Spleen (tissue), 7 donors: Measurements from ENCODE around the gene CEP128.

Source experiments
- POLR2A ChIP-seq, 3 donors: fragments of 450-650 bp; IDR thresholded peaks; one replicate each; pipeline ENCODE4 v1.5.1; 2017; ENCODE audit warnings: antibody characterized with exemption in 3 of 3, mild to moderate bottlenecking in 1 of 3
- POLR2AphosphoS5 ChIP-seq, 3 donors: sonication (generic); formaldehyde crosslinking; IDR thresholded peaks; one replicate each; pipeline ENCODE4 v1.5.1; 2017; ENCODE audit warnings: antibody characterized with exemption in 3 of 3
- TF ChIP-seq, protein P1 (sequence below), 11 experiments: fragments of 200-600 bp in 7 of 11; fragments of 450-650 bp in 4 of 11; sonication (generic) in 4 of 11; IDR thresholded peaks in 8 of 11; conservative IDR thresholded peaks in 3 of 11; 1 replicate in 7 of 11; 2 replicates in 4 of 11; pipeline versions ENCODE4 v1.4.0 to v1.8.0; 2016 to 2021; ENCODE audit warnings: antibody characterized with exemption in 11 of 11, inconsistent platforms in 4 of 11, mild to moderate bottlenecking in 1 of 11
- donor health status: DM: no; HTN: no; CAD: no; lungs with moderate emphysema.
- donor health status: DM: no; HTN: no; CAD: no.
- donor health status: DM: no; HTN: no; CAD: no.

DNA sequence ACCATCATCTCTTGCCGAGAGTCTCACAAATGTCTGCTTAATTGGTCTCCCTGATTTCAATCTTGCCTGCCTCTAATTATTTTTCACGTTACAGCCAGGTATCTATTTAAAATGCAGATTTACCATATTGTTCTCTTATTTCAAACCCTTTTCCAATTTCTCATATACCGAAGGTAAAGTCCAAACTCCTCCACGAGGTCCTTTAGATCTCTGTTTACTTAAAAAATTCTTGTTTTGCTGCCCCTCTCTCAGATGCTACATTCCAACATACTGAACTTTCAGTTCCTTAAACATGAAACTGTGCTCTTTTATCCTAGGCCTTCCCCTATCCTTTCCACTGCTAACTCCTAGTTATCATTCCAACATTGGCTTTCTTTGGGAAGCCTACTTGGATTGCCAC is 363.9 kb downstream of the CEP128 start:
- TF ChIP-seq, protein P1, sequence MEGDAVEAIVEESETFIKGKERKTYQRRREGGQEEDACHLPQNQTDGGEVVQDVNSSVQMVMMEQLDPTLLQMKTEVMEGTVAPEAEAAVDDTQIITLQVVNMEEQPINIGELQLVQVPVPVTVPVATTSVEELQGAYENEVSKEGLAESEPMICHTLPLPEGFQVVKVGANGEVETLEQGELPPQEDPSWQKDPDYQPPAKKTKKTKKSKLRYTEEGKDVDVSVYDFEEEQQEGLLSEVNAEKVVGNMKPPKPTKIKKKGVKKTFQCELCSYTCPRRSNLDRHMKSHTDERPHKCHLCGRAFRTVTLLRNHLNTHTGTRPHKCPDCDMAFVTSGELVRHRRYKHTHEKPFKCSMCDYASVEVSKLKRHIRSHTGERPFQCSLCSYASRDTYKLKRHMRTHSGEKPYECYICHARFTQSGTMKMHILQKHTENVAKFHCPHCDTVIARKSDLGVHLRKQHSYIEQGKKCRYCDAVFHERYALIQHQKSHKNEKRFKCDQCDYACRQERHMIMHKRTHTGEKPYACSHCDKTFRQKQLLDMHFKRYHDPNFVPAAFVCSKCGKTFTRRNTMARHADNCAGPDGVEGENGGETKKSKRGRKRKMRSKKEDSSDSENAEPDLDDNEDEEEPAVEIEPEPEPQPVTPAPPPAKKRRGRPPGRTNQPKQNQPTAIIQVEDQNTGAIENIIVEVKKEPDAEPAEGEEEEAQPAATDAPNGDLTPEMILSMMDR (IDR thresholded peaks at IDR 0.05 in 8 of 11, conservative IDR thresholded peaks at IDR 0.05 in 3 of 11), result no peak
- TF ChIP-seq POLR2AphosphoS5 (IDR thresholded peaks at IDR 0.05), result no peak
- no peak for TF ChIP-seq POLR2A (IDR thresholded peaks at IDR 0.05)
